H1 (cell line): Measurements from ENCODE around the gene TNNI2.

Experiments
- CEBPB ChIP-seq: IDR thresholded peaks from 2 replicates; pipeline ENCODE4 v1.6.1; 2012; ENCODE audit warnings: low read depth, low read length
- EP300 ChIP-seq, 2 experiments: IDR thresholded peaks; 1 replicate in 1 of 2; 2 replicates in 1 of 2; pipeline ENCODE4 v1.6.1; 2011 to 2012; ENCODE audit warnings: low read depth in 2 of 2, low read length in 2 of 2, mild to moderate bottlenecking in 2 of 2, borderline replicate concordance in 1 of 2, inconsistent platforms in 1 of 2, moderate library complexity in 1 of 2
- GABPA ChIP-seq: IDR thresholded peaks from 2 replicates; pipeline ENCODE4 v1.6.1; 2011; ENCODE audit warnings: mild to moderate bottlenecking, low read length, moderate library complexity, borderline replicate concordance; ENCODE audit not compliant: insufficient read depth
- POLR2A ChIP-seq, 2 experiments: IDR thresholded peaks; 1 replicate in 1 of 2; 2 replicates in 1 of 2; pipeline ENCODE4 v1.6.1; 2011; ENCODE audit warnings: low read depth in 2 of 2, low read length in 2 of 2, mild to moderate bottlenecking in 2 of 2; ENCODE audit errors: control extremely low read depth in 1 of 2
- POLR2AphosphoS5 ChIP-seq: IDR thresholded peaks from 2 replicates; pipeline ENCODE4 v1.6.1; 2011; ENCODE audit warnings: low read depth, low read length
- RAD21 ChIP-seq, 2 experiments: IDR thresholded peaks in 1 of 2; conservative IDR thresholded peaks in 1 of 2; 2 replicates each; pipeline ENCODE4 v1.6.1; 2011; ENCODE audit warnings: low read depth in 2 of 2, low read length in 2 of 2, improper control_type of control experiment in 1 of 2, inconsistent platforms in 1 of 2, mild to moderate bottlenecking in 1 of 2, moderate library complexity in 1 of 2
- SIN3A ChIP-seq, 2 experiments: IDR thresholded peaks in 1 of 2; conservative IDR thresholded peaks in 1 of 2; 2 replicates each; pipeline ENCODE4 v1.6.1; 2011 to 2012; ENCODE audit warnings: low read length in 2 of 2, improper control_type of control experiment in 1 of 2, low read depth in 1 of 2, mild to moderate bottlenecking in 1 of 2
- SP1 ChIP-seq: IDR thresholded peaks from 2 replicates; pipeline ENCODE4 v1.6.1; 2011; ENCODE audit warnings: low read depth, low read length
- TBP ChIP-seq: IDR thresholded peaks from 2 replicates; pipeline ENCODE4 v1.6.1; 2011; ENCODE audit warnings: low read depth, low read length, improper control_type of control experiment
- TF ChIP-seq, protein P1 (sequence below), 3 experiments: IDR thresholded peaks; 1 replicate in 2 of 3; 2 replicates in 1 of 3; pipeline versions ENCODE4 v1.5.1 to v1.6.1; 2011; ENCODE audit warnings: low read length in 3 of 3, mild to moderate bottlenecking in 3 of 3, inconsistent platforms in 2 of 3, low read depth in 1 of 3, moderate library complexity in 1 of 3; ENCODE audit not compliant: insufficient read depth in 1 of 3; ENCODE audit errors: control extremely low read depth in 1 of 3

- no peak for TF ChIP-seq SP1
- no peak for TF ChIP-seq CEBPB
- TF ChIP-seq EP300 (IDR thresholded peaks at IDR 0.05; ENCODE audit: borderline replicate concordance in 1 of 2, low read depth in 2 of 2, low read length in 2 of 2): no peak
- TF ChIP-seq POLR2AphosphoS5: no peak
- TF ChIP-seq, protein P1, sequence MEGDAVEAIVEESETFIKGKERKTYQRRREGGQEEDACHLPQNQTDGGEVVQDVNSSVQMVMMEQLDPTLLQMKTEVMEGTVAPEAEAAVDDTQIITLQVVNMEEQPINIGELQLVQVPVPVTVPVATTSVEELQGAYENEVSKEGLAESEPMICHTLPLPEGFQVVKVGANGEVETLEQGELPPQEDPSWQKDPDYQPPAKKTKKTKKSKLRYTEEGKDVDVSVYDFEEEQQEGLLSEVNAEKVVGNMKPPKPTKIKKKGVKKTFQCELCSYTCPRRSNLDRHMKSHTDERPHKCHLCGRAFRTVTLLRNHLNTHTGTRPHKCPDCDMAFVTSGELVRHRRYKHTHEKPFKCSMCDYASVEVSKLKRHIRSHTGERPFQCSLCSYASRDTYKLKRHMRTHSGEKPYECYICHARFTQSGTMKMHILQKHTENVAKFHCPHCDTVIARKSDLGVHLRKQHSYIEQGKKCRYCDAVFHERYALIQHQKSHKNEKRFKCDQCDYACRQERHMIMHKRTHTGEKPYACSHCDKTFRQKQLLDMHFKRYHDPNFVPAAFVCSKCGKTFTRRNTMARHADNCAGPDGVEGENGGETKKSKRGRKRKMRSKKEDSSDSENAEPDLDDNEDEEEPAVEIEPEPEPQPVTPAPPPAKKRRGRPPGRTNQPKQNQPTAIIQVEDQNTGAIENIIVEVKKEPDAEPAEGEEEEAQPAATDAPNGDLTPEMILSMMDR (IDR thresholded peaks at IDR 0.05; ENCODE audit: control extremely low read depth in 1 of 3, insufficient read depth in 1 of 3, low read depth in 1 of 3, low read length in 3 of 3): peak in 1 of 3 experiments; percentile 22; a peak in 1 of 4 replicates
- TF ChIP-seq RAD21 (IDR thresholded peaks at IDR 0.05 in 1 of 2, conservative IDR thresholded peaks at IDR 0.05 in 1 of 2; ENCODE audit: low read depth in 2 of 2, low read length in 2 of 2): no peak
- no peak for TF ChIP-seq POLR2A (IDR thresholded peaks at IDR 0.05; ENCODE audit: control extremely low read depth in 1 of 2, low read depth in 2 of 2, low read length in 2 of 2)
- TF ChIP-seq SIN3A (conservative IDR thresholded peaks at IDR 0.05 in 1 of 2, IDR thresholded peaks at IDR 0.05 in 1 of 2; ENCODE audit: low read depth in 1 of 2, low read length in 2 of 2): no peak
- TF ChIP-seq TBP: no peak
- no peak for TF ChIP-seq GABPA
Observed at GRCh38 chr11:1832920-1833295, 5.9 kb upstream of the TNNI2 start.
